ENCODE results near the gene IGFBP6.

Gene IGFBP6

GRCh38 chr12:53128780-53129569 lies 31.5 kb downstream of the IGFBP6 start:
- H3K4me1 ChIP-seq (ENCODE audit: control insufficient read depth, insufficient read depth, low read length), result no peaks in the 10 kb centered on the region
- H3K9me3 ChIP-seq (ENCODE audit: control insufficient read depth, low read length), result no peaks in the 10 kb centered on the region
- H3K27me3 ChIP-seq (ENCODE audit: control insufficient read depth, insufficient read depth, low read length), result no peaks in the 10 kb centered on the region
- no peak overlapping the region for H3K4me3 ChIP-seq (ENCODE audit: low read length)
- H3K36me3 ChIP-seq (ENCODE audit: control insufficient read depth, insufficient read depth, low read length), result no peaks in the 10 kb centered on the region
- no peak overlapping the region for H3K9ac ChIP-seq (ENCODE audit: low read length)

DNA sequence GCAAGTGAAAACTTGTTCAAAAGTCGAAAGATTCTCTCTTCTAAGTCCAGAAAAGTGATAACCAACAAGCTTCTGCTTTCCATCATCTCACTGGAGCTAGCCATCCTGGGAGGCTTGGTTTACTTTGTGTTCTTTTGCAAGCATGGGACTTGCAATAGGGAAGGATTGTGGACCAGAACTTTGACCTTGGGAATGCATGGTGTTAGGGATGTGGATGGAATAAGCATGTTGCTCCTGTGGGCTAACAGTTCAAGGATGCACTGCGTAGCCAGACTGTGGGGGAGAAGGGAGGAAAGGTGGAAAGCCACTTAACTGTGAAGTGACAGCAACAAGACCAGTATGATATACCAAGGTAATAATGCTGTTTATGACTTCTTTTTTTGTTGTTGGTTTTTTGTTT lies 34.4 kb downstream of the IGFBP6 start:
- Histone ChIP-seq H3K9ac (ENCODE audit: low read length) (no peak overlapping the region), H3K9me3 (ENCODE audit: control insufficient read depth, low read length) (no peaks in the 10 kb centered on the region), H3K4me1 (ENCODE audit: control insufficient read depth, insufficient read depth, low read length) (no peaks in the 10 kb centered on the region), H3K4me3 (ENCODE audit: low read length) (no peak overlapping the region), H3K36me3 (ENCODE audit: control insufficient read depth, insufficient read depth, low read length) (no peaks in the 10 kb centered on the region), H3K27me3 (ENCODE audit: control insufficient read depth, insufficient read depth, low read length) (no peaks in the 10 kb centered on the region)

GRCh38 chr12:53133722-53134121 lies 36.3 kb downstream of the IGFBP6 start:
- Histone ChIP-seq H3K9ac (ENCODE audit: low read length) (no peak overlapping the region), H3K27me3 (ENCODE audit: control insufficient read depth, insufficient read depth, low read length) (no peaks in the 10 kb centered on the region), H3K4me1 (ENCODE audit: control insufficient read depth, insufficient read depth, low read length) (no peaks in the 10 kb centered on the region), H3K9me3 (ENCODE audit: control insufficient read depth, low read length) (no peaks in the 10 kb centered on the region), H3K4me3 (ENCODE audit: low read length) (no peak overlapping the region), H3K36me3 (ENCODE audit: control insufficient read depth, insufficient read depth, low read length) (no peaks in the 10 kb centered on the region)

- Histone ChIP-seq H3K4me3 (ENCODE audit: low read length) (no peak overlapping the region), H3K4me1 (ENCODE audit: control insufficient read depth, insufficient read depth, low read length) (no peaks in the 10 kb centered on the region), H3K9me3 (ENCODE audit: control insufficient read depth, low read length) (no peaks in the 10 kb centered on the region), H3K9ac (ENCODE audit: low read length) (no peak overlapping the region), H3K27me3 (ENCODE audit: control insufficient read depth, insufficient read depth, low read length) (no peaks in the 10 kb centered on the region), H3K36me3 (ENCODE audit: control insufficient read depth, insufficient read depth, low read length) (no peaks in the 10 kb centered on the region)
These were observed 45.9 kb downstream of the IGFBP6 start for GRCh38 chr12:53143355-53143754.

DNA sequence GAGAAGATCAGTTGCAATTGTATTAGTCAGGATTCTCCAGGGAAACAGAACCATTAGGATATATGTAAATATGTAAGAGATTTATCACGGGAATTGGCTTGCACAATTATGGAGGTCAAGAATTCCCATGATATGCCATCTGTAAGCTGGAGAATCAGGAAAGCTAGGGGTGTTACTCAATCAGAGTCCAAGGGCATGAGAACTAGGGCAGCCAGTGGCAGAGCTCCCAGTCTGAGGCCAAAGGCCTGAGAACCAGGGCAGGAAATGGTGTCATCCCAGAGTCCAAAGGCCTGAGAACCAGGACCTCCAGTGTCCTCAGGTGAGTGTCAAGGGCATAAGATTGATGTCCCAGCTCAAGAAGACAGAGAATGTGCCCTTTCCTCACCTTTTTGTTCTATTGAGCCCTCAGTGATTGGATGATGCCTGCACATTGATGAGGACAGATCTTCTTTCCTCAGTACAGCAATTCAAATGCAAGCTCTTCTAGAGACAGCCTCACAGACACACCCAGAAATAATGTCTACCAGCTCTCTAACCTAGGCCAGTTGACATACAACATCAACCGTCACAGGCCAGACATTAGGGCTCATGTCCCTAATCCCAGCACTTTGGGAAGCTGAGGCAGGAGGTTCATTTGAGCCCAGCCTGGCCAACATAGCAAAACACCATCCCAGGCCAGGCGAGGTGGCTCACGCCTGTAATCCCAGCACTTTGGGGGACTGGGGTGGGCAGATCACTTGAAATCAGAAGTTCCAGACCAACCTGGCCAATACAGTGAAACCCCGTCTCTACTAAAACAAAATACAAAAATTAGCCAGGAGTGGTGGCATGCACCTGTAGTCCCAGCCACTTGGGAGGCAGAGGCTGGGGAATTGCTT lies 48.2 kb downstream of the IGFBP6 start:
- Histone ChIP-seq H3K9ac (ENCODE audit: low read length) (no peak overlapping the region), H3K27me3 (ENCODE audit: control insufficient read depth, insufficient read depth, low read length) (no peaks in the 10 kb centered on the region), H3K4me3 (ENCODE audit: low read length) (no peak overlapping the region), H3K9me3 (ENCODE audit: control insufficient read depth, low read length) (no peaks in the 10 kb centered on the region), H3K4me1 (ENCODE audit: control insufficient read depth, insufficient read depth, low read length) (no peaks in the 10 kb centered on the region), H3K36me3 (ENCODE audit: control insufficient read depth, insufficient read depth, low read length) (no peaks in the 10 kb centered on the region)

- Histone ChIP-seq H3K9ac (ENCODE audit: low read length) (no peak overlapping the region), H3K4me3 (ENCODE audit: low read length) (no peak overlapping the region), H3K27me3 (ENCODE audit: control insufficient read depth, insufficient read depth, low read length) (no peaks in the 10 kb centered on the region), H3K36me3 (ENCODE audit: control insufficient read depth, insufficient read depth, low read length) (no peaks in the 10 kb centered on the region), H3K9me3 (ENCODE audit: control insufficient read depth, low read length) (no peaks in the 10 kb centered on the region), H3K4me1 (ENCODE audit: control insufficient read depth, insufficient read depth, low read length) (no peaks in the 10 kb centered on the region)
These were observed 49.7 kb downstream of the IGFBP6 start for GRCh38 chr12:53147181-53147580.

DNA sequence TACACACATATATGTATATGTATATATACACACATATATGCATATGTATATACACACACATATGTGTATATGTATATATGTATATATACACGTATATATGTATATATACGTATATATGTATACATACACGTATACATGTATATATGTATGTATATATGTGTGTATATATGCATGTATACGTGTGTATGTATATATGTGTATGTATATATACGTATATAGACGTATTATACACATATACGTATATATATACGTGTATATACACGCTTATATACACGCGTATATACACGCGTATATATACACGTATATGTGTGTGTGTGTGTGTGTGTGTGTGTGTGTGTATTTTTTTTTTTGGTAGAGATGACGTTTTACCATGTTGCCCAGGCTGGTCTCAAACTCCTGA lies 50.2 kb downstream of the IGFBP6 start:
- Histone ChIP-seq H3K27me3 (ENCODE audit: control insufficient read depth, insufficient read depth, low read length) (no peaks in the 10 kb centered on the region), H3K36me3 (ENCODE audit: control insufficient read depth, insufficient read depth, low read length) (no peaks in the 10 kb centered on the region), H3K9ac (ENCODE audit: low read length) (no peak overlapping the region), H3K9me3 (ENCODE audit: control insufficient read depth, low read length) (no peaks in the 10 kb centered on the region), H3K4me1 (ENCODE audit: control insufficient read depth, insufficient read depth, low read length) (no peaks in the 10 kb centered on the region), H3K4me3 (ENCODE audit: low read length) (no peak overlapping the region)

- Histone ChIP-seq H3K4me1 (ENCODE audit: control insufficient read depth, insufficient read depth, low read length) (no peaks in the 10 kb centered on the region), H3K9me3 (ENCODE audit: control insufficient read depth, low read length) (no peaks in the 10 kb centered on the region), H3K9ac (ENCODE audit: low read length) (no peak overlapping the region), H3K4me3 (ENCODE audit: low read length) (no peak overlapping the region), H3K36me3 (ENCODE audit: control insufficient read depth, insufficient read depth, low read length) (no peaks in the 10 kb centered on the region), H3K27me3 (ENCODE audit: control insufficient read depth, insufficient read depth, low read length) (no peaks in the 10 kb centered on the region)
These were observed 53.6 kb downstream of the IGFBP6 start for GRCh38 chr12:53151039-53151438.

Measured in mucosa of stomach (tissue), 1 donor.